ENCODE measurements around the gene MYO1D.
A peak's percentile ranks its signal among the peaks of the same experiment; 100 is the strongest.

MYO1D gene

DNA sequence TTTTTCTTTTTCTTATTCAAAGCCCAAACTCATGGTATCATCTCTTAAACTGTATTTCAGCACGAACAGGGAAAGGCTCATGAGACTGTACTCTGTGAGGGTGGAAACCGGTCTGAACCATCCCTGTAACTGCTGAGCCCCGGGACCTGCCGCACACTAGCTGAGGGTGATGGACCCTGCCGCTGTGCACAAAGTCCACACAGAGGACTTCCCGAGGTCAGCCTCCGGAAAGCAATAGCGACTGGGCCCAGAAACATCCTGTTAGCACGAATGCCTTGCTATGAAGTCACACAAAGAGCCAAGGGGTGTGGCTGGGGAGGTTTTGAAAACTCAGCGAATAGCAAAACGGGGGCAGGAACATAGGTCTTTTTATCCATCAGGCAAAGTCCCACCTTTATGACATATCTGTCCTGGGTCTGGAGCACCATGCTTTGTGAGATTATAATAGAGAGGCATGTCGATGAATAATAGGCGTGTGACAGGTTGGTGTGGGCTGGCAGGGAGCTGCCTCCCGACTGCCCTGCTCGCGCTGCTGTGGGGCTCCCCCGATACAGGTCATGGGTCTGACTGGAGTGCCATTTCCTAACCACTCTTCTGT, 356.7 kb downstream of the MYO1D start:
- peak in 1 of 2 donors; percentile 44 for DNase-seq

DNA sequence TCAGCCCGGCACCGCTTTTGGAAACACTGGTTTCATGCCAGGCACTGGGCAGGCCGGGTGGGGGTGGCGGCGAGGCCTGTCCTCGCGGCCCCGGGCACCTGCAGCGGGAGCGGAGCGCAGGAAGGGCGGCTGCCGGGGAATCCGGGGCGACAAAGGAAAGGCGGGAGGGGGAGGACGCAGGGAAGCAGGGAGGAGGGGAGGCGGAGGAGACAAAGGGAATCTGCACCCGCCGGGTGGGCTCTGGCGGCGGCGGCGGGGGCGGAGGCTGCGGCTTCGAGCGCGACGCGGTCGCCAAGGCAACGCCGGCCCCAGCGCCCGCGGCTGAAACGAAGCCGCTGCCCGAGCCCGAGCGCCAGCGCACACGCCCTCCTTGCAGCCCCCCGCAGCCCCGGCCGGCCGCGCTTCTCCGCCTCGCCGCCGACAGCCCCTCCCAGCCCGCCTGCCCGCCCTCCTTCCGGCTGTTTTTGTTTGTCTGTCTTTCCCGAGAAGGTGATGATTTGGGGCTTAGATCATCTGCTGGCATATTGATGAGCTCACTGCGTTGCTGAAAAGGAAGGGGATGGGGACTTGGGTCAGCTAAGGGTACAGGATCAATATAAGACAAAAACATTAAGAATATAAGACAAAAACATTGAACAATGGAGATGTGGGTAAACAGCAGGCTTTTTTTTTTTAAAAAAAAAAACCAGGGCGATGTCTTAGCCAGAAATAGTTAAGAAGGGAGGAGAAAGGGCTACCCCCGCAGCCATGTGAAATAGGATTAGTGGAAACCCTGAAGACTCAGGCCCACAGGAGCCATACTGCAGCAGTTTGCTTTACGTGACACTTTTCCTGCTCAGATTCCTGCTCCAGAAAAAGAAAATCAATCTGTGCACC, 357.5 kb downstream of the MYO1D start:
- DNase-seq = peak; percentile 58 to 68

DNA sequence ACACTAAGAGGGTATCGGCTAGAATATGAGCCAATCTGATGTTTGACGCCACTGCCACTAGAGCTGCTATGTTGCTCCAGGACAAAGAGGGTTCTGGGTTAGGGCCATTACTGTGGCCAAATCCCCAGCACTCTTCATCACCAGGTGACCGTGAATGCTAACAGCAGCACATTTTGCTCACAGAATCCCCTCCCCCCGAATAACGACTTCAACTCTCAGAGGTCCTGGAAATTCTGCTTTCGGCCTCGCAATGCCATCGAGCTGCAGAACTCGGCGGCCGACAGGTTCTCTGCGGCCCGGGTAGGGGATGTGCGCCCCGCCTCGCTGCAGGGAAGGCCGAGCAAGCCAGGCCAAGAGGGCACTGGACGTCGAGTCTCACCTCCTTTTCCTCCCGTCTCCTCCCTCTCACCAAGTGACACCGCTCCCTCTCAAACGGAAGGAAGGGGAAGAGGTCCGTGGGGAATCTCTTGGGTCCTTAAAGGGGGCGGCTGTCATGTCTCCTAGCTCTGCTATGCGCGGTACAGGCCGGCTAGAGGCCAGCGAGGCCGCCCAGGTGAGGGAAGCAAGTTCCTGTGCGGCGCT, 358.2 kb downstream of the MYO1D start:
- no peak for DNase-seq

DNA sequence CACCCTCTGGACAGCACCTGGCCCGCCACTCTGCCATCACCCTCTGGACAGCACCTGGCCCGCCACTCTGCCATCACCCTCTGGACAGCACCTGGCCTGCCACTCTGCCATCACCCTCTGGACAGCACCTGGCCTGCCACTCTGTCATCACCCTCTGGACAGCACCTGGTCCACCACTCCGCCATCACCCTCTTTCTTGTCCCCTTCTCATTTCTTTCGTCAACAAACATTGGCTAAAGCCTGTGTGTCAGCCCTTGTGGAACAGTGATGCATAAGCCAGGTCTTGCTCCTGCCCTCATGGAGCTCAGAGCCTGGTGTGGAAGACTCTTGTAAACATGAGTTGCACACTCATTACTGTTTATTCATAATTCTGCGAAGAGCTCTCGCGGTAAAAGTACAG, 358.9 kb downstream of the MYO1D start:
- no peak for DNase-seq

DNA sequence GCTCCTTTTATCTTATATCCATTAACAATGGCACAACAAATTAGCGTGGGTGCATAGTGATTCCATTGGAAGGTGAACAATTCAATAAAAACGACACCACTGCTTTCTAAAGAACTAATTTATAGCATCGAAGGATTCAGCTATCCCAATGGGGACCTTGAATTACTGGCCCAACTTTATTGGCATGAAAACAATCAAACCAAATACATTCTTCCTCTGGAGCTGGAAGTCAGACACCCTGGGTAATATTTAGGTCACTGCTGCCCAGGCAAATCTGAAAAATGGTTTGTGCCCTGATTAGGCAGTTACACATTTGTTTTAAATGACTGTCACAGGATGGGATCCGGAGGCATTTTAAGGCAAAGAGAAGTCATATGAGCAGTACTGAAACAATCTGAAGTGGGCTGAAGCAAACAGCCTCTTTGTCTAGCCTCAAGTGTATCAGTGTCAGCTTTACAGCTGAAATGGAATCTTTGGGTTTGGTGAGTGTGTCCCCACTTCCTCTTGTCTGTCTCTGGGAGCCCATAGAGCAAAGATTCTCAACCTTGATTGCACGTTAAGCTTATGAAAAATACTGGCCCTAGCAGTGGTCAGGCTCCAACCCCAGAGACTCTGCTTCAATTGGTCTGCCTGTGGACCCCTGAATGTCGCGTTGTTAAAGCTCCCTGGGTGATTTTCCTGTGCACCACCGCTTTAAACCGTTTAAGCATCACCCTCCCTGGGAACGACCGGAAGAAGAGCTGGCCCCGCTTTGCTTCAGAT, 359.8 kb downstream of the MYO1D start:
- no peak for DNase-seq

DNA sequence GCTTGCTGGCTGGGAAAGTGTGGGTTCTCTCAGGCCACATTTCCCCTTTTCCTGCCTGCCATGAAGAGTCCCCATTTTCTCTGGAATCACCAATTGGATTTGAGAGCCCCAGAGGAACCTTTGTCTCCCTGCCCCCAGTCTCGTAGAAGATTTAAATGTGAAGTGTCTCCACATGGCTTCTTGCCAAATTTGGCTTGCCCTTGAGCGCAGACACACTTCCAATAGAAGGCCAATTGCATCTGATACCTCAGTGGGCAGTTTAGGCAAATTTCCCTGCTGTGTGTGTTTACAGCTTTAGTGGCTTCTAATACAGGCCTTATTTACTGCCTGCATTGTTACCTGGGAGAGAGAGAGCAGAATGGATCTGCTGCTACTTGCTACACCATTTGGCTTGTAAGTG, 360.5 kb downstream of the MYO1D start:
- no peak for DNase-seq

DNA sequence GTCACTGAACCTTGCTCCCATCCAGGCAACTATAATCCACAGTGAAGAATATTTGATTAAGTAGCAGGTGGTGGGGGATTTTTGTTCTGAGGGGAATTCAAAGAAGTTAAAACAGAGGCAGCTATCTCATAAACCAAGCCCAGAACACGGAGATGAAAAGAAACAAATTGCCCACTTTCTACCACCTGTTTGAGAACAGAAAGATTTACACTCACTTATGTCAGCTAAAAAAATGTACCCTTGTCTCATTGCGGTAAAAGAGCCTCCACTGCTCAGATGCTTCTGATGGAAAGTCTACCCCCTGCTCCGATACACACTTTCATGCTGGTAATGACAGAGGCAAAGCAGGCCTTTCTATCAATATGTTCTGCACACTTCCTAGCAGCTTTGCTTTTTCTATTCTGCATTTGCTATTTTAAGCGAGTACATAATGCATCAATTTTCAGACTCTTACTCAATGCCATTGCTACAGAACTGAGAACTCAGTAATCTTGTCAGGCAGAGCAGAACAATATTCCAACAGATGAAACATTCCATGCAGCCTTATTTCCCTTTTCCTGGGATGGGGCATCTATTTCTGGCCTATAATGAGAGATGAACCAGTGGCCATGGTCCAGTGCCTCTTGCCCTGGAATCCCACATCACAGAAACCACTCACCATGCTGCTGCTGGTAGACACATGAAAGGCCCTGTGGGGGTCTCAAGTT, 361.1 kb downstream of the MYO1D start:
- DNase-seq = no peak

DNA sequence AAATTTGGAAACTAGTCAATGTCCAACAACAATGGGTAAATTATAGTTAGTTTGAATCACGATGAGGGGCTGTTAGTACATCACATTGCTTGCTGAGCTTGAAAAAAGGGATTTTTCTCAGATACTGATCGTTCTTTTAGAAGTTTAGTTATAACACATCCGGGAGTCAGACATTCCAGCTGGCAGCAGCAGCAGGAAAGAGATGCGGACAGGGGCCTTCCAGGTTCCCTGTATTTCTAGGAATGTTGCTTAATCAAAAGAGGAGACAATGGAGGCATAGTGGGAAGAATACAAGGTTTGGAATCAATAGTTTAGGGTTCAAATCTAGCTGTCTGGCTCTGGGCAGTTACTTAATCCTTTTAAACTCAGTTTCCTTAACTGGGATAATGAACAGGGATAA, 362.3 kb downstream of the MYO1D start:
- no peak for DNase-seq

DNA sequence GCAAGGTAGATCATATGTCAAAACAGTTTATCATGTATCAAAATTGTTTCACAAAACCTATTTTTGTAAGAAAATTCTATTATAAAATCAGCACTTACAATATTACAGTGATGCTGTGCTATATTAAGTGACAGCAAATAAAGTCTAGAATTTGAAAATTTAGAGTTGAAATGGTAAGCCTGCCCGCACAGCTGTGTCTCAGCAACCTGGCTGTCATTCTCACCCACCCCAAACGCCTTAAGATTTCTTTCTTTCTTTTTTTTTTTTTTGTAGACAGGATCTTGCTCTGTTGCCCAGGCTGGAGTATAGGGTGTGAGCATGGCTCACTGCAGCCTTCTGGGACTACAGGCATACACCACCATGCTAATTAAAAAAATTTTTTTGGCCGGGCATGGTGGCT, 363.3 kb downstream of the MYO1D start:
- no peak for DNase-seq

DNA sequence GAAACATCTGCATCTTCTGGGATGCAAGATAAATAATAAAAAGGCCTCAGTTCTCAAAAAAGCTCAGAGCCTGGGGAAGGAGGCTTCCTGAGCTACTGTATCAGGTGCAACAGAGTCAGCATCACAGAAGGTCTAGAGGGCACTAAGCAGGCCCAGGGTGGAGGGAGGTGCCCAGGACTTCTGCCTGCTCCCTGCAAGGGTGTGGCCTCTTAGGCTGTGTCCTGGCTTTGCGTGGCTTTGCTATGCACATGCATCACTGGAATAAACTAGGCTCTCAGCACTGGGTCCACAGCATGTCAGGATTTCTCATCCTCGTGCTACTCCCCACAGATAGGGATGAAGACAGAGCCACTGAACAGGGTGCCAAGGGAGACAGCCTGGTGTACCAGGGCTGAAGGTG, 364.6 kb downstream of the MYO1D start:
- DNase-seq = no peak

DNA sequence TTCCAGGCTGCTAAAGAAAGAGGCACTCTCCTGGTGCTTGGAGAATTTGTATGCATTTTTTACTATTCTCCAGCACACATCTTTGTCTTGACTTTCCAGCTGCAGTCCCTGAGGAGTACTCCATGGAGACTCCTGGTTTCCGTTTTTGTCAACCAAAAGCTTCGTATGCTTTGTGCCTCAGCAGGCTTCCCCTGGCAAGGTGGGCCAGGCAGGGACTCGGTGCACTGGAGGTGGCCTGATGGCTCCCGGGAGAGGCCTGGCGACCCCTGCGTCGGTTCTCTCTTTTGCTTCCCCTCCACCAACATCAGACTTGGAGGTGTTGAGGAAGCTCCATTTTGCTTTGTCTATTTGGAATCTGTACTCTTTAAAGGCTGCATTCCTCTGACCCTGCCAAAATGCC, 366.5 kb downstream of the MYO1D start:
- no peak for DNase-seq

DNA sequence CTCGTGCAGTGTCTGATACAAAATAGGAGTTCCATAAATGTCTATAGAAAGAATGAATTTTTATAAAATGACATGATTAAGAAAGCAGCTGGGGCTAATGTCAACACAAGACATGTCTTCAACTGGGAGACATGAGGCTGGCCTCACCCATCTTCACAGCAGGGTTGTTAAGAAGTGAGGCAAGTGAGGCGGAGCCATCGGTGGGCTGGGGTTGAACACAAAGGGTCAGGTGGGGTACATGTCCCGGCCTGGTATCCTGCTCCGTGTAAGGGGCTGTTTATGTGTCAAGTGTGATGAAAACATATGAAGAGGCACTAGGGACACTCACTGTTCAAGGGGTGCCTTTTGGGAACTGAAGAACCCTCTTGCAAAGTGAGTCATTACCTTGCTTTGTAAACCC, 368.0 kb downstream of the MYO1D start:
- DNase-seq = no peak

DNA sequence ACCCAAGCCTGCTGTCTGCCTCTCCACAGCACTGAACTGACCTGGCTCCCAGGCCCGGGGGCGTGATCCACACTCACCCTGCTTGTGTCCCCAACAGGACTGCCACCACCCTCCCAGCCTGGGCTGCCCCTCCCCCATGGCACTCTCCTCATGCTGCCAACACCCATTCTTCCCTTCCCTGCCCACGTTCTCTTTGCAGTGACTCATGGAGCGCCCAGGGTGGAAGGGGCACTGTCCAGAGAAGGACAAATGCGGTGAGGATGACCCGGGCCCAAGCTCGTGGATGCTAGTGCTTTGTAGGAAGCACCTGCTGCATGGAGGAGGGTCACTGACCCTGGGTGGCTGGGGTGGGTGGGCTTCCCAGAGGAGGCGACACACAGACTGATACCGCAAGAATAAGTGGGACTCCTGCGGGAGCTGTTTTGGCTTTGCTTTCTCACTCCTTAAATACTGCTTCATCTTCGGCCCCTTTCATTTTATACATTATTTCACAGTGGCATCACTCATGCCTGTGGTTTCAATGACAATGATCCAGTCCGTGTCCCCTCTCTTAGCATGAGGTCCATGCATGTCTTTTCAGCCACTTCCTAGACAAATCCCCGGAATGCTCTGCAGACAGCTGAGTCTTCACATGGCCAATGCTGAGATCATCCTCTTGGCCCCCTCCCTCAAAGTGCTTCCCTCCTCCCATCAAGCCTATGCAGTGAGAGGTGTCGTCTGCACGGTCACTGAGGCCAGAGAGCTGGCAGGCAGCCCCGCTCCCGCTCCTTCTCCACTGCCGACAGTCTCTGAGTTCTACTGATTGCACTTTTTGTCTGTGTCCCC, 372.5 kb downstream of the MYO1D start:
- no peak for DNase-seq

DNA sequence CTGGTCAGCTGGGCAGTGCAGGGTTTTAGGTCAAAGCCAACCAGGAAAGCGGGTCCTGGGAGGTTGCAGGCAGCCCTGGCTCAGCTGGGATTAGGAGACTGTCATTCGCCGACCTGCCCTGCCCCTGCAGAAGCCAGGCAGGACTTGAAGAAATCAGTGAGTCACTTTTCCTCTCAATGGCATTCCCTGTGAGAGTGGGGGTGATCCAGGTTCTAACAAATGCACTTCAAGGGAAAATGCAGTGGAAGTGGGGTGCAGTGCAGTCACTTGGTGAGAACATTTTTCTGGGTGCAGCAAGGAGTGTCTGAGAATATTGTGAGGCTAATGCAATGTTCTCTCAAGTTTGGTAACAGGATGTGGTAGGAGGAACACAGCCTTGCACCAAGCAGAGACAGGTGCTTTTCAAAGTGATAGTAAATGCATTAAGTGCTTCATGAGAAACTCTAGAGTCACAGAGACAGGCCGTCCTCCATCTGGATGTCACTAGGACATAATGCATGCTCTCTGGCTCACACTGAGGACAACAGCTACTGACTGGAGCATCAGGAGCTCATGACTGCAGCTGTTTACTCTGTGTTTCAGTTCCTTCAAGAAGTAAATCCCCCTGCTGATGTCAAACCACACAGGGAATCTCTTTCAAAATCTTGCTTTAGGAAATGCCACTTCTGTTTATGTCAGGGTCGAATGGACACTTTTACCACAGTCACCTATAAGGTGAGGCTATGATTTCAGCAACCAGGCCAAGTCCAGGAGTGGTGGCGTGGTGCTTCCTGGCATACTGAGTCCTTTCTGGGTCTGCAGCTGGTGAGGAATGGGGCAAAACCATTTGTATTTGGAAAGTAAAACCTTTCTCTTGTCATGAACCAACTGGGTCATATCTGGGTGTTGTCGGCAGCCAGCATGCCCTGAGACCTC, 373.4 kb downstream of the MYO1D start:
- peak in 1 of 2 donors; percentile 29 for DNase-seq

DNA sequence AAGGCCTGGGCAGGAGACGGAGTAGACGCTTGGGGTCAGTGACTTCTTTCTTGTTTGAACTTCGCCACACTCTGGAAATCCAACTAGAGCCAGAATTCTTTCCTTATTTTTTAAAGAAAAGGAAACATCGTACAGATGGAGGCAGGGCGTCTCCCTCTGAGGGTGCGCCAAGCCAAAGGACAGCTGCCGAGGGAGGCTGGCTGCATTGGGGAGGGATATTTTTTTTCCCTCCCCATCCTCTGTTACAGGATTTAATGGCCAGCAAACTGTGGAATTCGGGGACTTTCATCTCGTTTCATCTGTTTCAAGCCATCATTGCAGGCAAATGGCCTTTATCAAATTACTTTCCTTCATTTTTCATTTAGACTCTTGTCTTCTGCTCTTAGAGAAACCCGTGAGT, 374.2 kb downstream of the MYO1D start:
- no peak for DNase-seq

DNA sequence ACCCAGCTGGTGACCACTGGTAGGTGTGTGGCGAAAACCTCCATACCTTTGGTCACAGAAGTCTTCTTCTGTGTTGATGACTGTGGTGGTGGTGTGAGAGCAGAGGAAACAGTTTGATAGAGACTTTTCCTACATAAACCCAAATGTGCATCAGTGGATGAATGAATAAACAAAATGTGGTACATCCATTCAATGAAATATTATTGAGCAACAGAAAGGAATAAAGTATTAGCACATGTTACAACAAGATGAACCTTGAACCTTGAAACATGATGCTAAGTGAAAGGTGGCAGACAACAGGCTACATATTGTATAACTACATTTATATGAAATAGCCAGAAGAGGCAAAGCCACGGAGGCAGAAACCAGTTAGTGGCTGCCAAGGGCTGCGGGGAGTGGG, 374.9 kb downstream of the MYO1D start:
- DNase-seq = no peak

DNA sequence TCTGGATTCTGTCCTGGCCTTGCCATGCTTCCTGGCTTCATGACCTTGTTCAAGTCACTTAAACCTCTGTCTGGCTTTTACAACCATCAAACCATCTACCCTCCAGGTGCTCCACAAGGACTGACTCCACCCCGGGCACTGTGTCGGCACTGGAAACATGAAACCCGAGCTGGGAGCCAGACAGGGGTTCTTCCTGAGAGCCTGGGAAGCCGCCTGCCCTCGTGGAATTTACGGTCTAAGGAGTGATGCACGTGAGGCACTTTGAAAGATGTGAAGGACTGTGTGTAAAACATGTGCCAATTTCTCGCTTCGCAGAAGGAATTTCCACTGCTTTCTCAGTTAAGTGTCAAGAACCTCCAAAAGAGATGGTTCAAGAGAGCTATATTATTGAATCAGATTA, 378.5 kb downstream of the MYO1D start:
- no peak for DNase-seq

DNA sequence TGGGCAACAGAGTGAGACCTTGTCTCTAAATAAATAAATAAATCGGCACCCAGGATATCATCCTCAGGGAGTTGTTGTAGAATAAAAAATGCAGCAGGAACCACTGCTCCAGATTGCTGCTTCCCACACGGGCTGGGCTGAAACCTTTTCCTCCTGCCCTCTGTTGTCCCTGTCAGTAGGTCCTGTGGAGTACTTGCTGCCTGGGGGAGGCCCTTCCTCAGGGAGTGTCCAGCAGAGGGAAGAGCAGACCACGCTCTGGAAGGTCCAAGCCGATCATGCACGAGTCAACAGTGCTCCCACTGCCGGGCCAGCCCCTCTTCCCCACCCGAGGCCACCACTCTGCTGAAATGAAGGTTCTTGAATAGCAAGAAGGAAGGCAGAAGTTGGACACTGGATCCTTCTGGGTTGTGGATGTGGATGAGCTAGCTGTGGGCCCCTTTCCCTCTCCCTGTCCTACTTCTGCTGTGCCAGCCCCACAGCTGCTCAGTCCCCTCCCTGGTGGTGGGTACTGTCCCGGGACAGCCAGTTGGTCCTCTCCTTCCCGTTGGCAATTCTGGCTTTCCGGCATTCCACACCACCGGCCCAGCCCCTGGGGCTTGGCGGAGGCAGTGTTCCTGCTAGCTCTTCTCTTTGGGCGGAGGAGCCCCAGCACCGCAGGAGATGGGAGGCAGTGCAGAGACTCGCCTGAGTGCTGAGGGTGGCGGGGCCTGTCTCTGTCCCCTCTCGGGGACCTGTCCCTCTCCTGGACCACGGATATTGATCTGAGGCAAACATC, 379.3 kb downstream of the MYO1D start:
- no peak for DNase-seq

DNA sequence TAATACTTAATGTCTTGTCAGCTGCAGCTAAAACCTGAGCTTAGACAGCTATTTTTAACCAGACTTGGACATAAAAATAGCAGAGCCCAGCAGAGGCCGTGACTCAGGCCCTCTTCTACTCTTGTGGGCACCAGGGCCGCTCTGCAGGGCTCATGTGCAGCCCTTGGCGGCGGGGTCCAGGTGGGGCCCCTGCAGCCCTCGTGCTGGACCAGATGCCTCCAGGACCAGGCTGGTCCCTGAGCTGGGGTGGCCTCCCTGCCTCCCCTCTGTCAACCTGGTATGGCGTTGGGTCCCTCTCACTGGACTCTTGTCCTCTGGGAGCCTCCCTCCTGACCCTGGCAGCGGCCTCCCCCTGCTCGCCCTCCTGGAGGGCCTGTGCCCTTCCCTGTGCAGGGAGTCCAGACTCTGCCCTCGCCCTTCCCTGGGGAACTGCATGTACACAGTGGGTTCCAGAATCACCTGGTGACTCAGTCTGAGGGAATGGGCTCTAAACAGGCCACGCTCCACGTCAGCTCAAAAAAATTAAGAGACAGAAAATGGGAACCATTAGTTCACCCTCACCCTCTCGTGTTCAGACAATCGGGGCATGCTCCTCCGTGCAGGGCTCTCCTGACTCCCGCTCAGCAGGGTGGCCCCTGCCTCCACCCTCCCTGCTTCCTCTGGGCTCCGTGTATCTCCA, 380.4 kb downstream of the MYO1D start:
- DNase-seq = no peak
